ENCODE data around the gene SLC25A12.
A peak's percentile ranks its signal among the peaks of the same experiment; 100 is the strongest.

SLC25A12 gene

GRCh38 chr2:171924170-171924942 is 30.3 kb upstream of the SLC25A12 start:
- DNase-seq (ENCODE audit: low spot score): no peak
- in situ Hi-C loops (cut with MboI; ENCODE audit: low sequenced_read_pairs, unreplicated experiment): no loop called here
- TF ChIP-seq, protein P1, sequence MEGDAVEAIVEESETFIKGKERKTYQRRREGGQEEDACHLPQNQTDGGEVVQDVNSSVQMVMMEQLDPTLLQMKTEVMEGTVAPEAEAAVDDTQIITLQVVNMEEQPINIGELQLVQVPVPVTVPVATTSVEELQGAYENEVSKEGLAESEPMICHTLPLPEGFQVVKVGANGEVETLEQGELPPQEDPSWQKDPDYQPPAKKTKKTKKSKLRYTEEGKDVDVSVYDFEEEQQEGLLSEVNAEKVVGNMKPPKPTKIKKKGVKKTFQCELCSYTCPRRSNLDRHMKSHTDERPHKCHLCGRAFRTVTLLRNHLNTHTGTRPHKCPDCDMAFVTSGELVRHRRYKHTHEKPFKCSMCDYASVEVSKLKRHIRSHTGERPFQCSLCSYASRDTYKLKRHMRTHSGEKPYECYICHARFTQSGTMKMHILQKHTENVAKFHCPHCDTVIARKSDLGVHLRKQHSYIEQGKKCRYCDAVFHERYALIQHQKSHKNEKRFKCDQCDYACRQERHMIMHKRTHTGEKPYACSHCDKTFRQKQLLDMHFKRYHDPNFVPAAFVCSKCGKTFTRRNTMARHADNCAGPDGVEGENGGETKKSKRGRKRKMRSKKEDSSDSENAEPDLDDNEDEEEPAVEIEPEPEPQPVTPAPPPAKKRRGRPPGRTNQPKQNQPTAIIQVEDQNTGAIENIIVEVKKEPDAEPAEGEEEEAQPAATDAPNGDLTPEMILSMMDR (IDR thresholded peaks at IDR 0.05; ENCODE audit: borderline replicate concordance, control extremely low read depth, extremely low read depth, insufficient read depth, missing control alignments): no peak

GRCh38 chr2:171923206-171923605 is 29.2 kb upstream of the SLC25A12 start:
- TF ChIP-seq, protein P1 (IDR thresholded peaks at IDR 0.05; ENCODE audit: borderline replicate concordance, control extremely low read depth, extremely low read depth, insufficient read depth, missing control alignments): no peak
- no peak for DNase-seq (ENCODE audit: low spot score)
- in situ Hi-C loops (cut with MboI; ENCODE audit: low sequenced_read_pairs, unreplicated experiment): no loop called here

GRCh38 chr2:171922230-171923022 is 28.4 kb upstream of the SLC25A12 start, which contains the start of gene HAT1:
HAT1 (plus strand) TSS chr2:171922461; CDS start chr2:171922501, 40 bp downstream.
- peak; percentile 98 for DNase-seq (ENCODE audit: low spot score)
- in situ Hi-C loops (cut with MboI; ENCODE audit: low sequenced_read_pairs, unreplicated experiment): no loop called here
- TF ChIP-seq, protein P1 (IDR thresholded peaks at IDR 0.05; ENCODE audit: borderline replicate concordance, control extremely low read depth, extremely low read depth, insufficient read depth, missing control alignments): no peak

GRCh38 chr2:171921970-171922229 is 27.9 kb upstream of the SLC25A12 start:
- in situ Hi-C loops (cut with MboI; ENCODE audit: low sequenced_read_pairs, unreplicated experiment): no loop called here
- no peak for DNase-seq (ENCODE audit: low spot score)

DNA sequence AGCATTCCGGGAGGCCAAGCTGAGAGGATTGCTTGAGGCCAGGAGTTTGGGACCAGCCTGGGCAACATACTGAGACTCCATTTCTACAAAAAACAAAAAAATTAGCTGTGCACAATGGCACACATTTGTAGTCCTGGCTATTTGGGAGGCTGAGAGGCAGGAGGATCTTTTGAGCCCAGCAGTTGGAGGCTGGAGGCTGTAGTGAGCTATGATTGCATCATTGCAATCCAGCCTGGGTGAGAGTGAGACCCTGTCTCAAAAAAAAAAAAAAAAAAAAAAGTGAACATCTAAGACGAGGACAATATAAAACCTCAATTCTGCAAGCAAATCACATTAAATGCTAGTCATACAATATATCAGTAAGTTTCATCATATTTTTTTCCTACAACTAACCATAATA is 25.4 kb upstream of the SLC25A12 start:
- TF ChIP-seq, protein P1 (IDR thresholded peaks at IDR 0.05; ENCODE audit: borderline replicate concordance, control extremely low read depth, extremely low read depth, insufficient read depth, missing control alignments): no peak
- in situ Hi-C loops (cut with MboI; ENCODE audit: low sequenced_read_pairs, unreplicated experiment): no loop called here
- DNase-seq (ENCODE audit: low spot score): no peak

More at GRCh38 chr2:171921970-171922229, 27.9 kb upstream of the SLC25A12 start:
- TF ChIP-seq, protein P1 (IDR thresholded peaks at IDR 0.05; ENCODE audit: borderline replicate concordance, control extremely low read depth, extremely low read depth, insufficient read depth, missing control alignments): no peak

GRCh38 chr2:171913517-171913916 is 19.5 kb upstream of the SLC25A12 start:
- TF ChIP-seq, protein P1 (IDR thresholded peaks at IDR 0.05; ENCODE audit: borderline replicate concordance, control extremely low read depth, extremely low read depth, insufficient read depth, missing control alignments): no peak
- DNase-seq (ENCODE audit: low spot score): no peak
- in situ Hi-C loops (cut with MboI; ENCODE audit: low sequenced_read_pairs, unreplicated experiment): no loop called here
